NCI-H774 (cell line): ENCODE measurements around the gene SORCS2.

Source experiments
- DNase-seq: peaks from one replicate; lab custom pipeline; 2025; lab: John Stamatoyannopoulos, UW

SORCS2 gene

GRCh38 chr4:7530082-7530481 is 337.7 kb downstream of the SORCS2 start:
- DNase-seq: no peak

- no peak for DNase-seq
Measured at GRCh38 chr4:7530932-7531639, 338.7 kb downstream of the SORCS2 start.

DNA sequence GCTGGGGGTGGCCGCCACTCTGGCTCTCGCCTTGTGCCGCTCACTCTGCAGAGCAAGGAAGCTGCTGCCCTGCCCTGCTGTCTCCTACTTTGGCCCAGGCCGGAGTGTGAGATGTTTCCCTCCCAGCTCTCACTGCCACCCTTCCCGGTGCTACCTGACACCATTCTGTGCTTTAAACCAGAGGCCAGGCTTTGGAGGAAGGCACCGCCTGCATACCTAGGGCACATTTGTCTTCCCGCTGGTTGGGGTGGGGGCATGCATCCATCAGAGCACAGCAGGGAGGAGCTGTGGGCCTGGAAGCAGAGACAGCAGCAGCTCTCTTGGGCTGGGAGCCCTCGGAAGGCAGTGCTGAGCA is 339.3 kb downstream of the SORCS2 start:
- DNase-seq: no peak

- no peak for DNase-seq
Measured at GRCh38 chr4:7532043-7532442, 339.7 kb downstream of the SORCS2 start.

GRCh38 chr4:7533267-7533666 is 340.9 kb downstream of the SORCS2 start:
- no peak for DNase-seq

DNA sequence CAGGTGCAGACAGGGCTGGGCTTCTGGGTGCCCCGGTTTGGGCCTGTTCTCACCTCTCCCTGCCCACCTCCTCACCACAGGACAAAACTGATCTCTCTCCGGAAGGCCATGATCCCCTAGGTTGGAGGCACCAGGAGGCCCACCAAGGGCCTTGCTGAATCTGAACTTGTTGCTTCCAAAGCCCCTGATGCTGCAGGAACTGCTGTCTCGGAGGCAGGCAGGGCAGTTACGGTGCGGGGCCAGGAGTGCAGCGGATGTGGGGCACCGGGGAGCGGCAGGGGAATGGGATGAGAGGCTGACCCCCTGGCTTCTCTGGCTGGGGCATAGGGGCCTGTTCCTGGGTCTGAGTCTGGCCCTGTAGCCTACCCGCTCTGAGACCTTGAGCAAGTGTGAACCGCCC is 342.8 kb downstream of the SORCS2 start:
- DNase-seq: no peak

- DNase-seq: no peak
Measured at GRCh38 chr4:7535619-7536018, 343.3 kb downstream of the SORCS2 start.

DNA sequence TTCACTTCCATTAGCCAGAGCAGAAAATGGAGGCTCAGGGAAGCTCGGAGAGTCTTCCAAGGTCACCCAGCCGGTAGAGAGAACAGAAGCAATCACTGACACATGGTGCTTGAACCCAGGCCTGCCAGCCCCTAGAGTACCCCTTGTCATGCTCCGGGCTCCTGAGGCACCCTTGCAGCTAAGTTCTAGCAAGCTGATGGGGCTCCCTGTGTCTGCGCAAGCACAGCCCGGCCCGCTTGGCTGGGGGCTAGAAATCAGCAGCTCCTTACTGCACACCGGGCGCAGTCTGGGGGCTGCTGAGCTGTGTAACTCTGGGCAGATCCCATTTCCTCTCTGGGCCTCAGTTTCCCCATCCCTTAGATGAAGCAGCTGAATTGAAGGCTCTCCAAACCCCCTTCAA is 344.5 kb downstream of the SORCS2 start:
- DNase-seq: no peak

DNA sequence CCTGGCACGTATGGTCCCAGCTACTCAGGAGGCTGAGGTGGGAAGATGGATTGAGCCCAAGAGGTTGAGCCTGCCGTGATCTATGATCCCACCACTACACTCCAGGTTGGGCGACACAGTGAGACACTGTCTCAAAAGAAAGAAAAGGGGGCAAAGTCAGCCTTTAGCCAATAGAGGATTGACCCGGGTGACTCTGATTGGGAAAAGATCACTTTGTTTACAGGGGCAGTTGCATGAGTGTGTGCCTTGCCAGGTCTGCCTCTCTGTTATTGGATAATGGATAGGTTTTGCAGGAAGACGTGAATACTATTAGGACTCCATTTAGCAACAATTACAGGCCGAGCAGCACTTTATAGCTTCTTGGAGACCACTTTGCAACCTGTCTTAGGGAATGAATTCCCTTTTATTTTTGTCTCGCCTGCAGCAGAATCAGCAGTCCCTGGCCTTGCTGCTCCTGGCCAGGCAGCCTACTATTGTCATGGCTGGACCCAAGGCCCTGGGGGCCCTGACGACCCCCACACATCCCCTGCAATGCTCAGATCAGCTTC is 345.6 kb downstream of the SORCS2 start:
- no peak for DNase-seq

GRCh38 chr4:7538518-7538917 is 346.2 kb downstream of the SORCS2 start:
- DNase-seq: no peak

DNA sequence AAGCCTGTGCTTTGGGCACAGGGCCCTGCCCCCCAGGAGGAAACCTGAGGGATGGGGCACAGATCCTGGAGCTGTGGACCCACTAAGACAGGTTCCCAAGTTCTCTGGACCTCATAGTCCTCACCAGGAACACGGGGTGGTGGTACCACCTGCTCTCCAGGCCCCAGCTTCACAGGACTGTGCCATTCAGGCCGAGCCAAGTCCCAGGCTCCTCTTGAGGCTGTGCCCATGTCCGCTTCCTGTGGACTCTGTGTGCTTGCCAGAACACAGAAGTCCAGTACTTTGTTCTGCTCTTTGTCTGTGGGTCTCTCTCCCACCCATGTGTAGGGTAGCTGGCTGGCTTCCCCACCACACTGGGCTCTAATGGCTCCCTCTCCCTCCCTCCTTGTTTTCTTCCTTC is 346.8 kb downstream of the SORCS2 start:
- DNase-seq: no peak

GRCh38 chr4:7539659-7540058 is 347.3 kb downstream of the SORCS2 start:
- no peak for DNase-seq

GRCh38 chr4:7540206-7540605 is 347.9 kb downstream of the SORCS2 start:
- no peak for DNase-seq

- DNase-seq: no peak
Measured at GRCh38 chr4:7540654-7541413, 348.5 kb downstream of the SORCS2 start.

GRCh38 chr4:7541414-7541810 is 349.1 kb downstream of the SORCS2 start:
- DNase-seq: no peak

GRCh38 chr4:7542781-7543180 is 350.4 kb downstream of the SORCS2 start:
- DNase-seq: no peak

- DNase-seq: no peak
Measured at GRCh38 chr4:7546152-7546808, 353.9 kb downstream of the SORCS2 start.

DNA sequence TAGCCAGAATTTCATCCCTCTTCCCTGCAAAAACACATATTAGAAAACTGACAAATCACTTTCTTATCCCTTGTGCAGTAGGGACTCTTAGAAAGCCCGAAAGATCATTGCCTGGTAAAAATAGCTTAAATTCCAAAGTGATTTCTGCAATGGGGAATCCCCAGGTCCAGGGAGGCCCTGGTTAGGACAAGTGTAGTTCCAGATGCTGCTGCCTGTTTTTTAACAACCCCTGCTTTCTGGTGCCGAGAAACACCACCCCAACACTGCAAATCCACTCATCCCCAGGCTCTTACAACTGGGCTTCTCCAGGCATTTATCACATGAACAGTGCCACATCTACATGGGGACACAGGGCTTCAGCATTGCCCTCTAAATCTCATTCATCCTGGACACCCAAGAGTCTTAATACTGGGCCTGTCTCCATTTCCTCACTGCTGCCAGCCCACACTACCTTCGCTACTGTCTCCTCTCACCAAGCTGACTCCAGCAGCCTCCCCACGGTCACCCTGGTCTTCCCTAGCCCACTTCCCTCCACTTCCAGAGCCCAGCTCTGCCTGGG is 354.6 kb downstream of the SORCS2 start:
- no peak for DNase-seq

DNA sequence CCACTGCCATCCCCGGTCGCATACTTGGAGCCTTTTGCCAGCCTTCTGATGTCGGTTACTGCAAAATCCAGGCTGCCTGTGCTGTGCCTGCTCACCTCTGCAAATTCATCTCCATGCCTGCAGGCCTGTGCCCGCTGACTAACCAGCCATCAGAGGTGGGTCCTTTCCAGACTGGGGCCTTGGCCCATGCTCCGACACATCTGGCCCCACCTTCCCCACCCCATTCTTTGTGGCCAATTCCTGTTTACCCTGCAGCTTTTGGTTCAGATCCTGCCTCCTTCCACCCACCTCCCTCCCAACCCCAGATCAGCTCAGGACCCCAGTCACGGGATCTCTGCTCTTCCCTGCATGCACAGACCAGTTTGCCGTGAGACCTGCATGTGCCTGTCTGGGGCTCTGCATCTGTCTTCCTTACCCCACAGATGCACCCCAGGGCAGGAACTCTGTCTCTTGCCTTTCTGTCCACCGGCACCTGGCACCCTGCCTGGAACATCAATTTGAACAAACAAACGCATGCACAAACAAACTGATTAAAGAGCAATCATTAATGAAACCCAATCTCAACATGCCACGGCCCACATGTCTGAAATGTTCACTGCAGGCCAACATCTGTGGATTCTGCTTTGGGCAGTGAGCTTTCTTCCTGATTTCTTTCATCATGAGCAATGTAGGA is 355.2 kb downstream of the SORCS2 start:
- DNase-seq: no peak

DNA sequence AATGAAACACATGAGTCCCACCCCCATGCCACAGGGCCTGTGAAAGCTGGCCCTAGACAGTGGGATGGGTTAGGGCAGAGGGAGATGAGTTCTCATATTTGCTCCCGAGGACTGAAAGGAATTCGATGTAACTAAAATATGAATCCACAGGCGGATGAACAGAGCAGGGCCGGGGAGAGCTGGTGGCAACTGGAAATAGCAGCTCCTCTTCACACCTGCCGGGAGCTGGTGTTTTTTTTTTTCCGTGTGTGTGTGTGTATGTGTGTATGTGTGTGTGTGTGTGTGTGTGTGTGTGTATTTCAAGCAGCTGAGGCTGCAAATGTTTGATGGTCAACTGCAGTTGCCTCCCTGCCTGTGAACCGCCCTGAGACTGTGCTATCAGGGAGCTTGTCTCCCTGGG is 357.5 kb downstream of the SORCS2 start:
- no peak for DNase-seq

DNA sequence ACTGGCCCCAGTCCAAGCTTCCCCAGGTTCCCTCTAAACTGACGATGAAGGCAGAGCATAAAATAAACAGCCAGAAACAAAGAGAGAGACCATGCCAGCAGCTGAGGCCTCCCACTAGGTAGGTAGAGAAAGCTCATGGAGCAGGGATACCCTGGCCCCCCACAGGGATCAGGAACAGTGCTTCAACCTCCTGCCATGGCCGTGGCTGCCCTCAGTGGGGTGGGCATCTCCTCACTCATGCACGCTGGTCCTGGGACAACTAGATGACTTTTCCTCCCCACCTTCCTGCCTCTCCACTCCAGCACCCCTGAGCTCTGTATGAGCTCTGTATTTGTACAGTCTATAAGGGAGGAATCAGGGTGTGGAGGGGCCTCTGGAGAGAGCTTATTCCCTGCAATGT is 360.1 kb downstream of the SORCS2 start:
- no peak for DNase-seq

GRCh38 chr4:7553280-7553679 is 360.9 kb downstream of the SORCS2 start:
- DNase-seq: no peak
